HG02678 (cell line): ENCODE measurements around the gene MAP4K4.
A peak's percentile ranks its signal among the peaks of the same experiment; 100 is the strongest.

Experiments
- ATAC-seq: cut with Tn5 transposase; IDR thresholded peaks from one replicate; pipeline ENCODE4 v1.9.1; 2021; ENCODE audit warnings: mild to moderate bottlenecking, moderate library complexity; ENCODE audit not compliant: unreplicated experiment

The MAP4K4 gene

GRCh38 chr2:101697124-101698013, at the start of gene MAP4K4:
Gene MAP4K4, plus strand, starts transcription at chr2:101697707. Its CDS starts 374 bp downstream, at chr2:101698081.
- ATAC-seq, result peak; percentile 62

- no peak for ATAC-seq
These were observed 44.0 kb upstream of the MAP4K4 start for GRCh38 chr2:101653469-101653868.

- no peak for ATAC-seq
These were observed 41.6 kb upstream of the MAP4K4 start for GRCh38 chr2:101655702-101656422.

GRCh38 chr2:101657787-101658186, 39.7 kb upstream of the MAP4K4 start:
- no peak for ATAC-seq

- ATAC-seq, result no peak
These were observed 39.1 kb upstream of the MAP4K4 start for GRCh38 chr2:101658387-101658786.

- ATAC-seq, result no peak
These were observed 32.2 kb upstream of the MAP4K4 start for GRCh38 chr2:101665312-101665711.

GRCh38 chr2:101667823-101668222, 29.7 kb upstream of the MAP4K4 start:
- no peak for ATAC-seq

GRCh38 chr2:101672047-101672446, 25.5 kb upstream of the MAP4K4 start:
- no peak for ATAC-seq

- ATAC-seq, result no peak
These were observed 23.6 kb upstream of the MAP4K4 start for GRCh38 chr2:101673920-101674319.

- no peak for ATAC-seq
These were observed 22.0 kb upstream of the MAP4K4 start for GRCh38 chr2:101675512-101675911.

- ATAC-seq, result no peak
These were observed 20.8 kb upstream of the MAP4K4 start for GRCh38 chr2:101676674-101677073.

- no peak for ATAC-seq
These were observed 19.8 kb upstream of the MAP4K4 start for GRCh38 chr2:101677658-101678057.

GRCh38 chr2:101678379-101678778, 19.1 kb upstream of the MAP4K4 start:
- ATAC-seq, result no peak

GRCh38 chr2:101679037-101679726, 18.3 kb upstream of the MAP4K4 start:
- ATAC-seq, result no peak

GRCh38 chr2:101679801-101680487, 17.6 kb upstream of the MAP4K4 start:
- no peak for ATAC-seq

GRCh38 chr2:101682311-101682710, 15.2 kb upstream of the MAP4K4 start:
- ATAC-seq, result no peak

GRCh38 chr2:101684313-101684712, 13.2 kb upstream of the MAP4K4 start:
- ATAC-seq, result no peak

GRCh38 chr2:101688261-101688660, 9.2 kb upstream of the MAP4K4 start:
- ATAC-seq, result no peak

GRCh38 chr2:101689114-101689825, 8.2 kb upstream of the MAP4K4 start:
- no peak for ATAC-seq

GRCh38 chr2:101690547-101691152, 6.9 kb upstream of the MAP4K4 start:
- ATAC-seq, result no peak
